Ovary (tissue), 9 donors: ENCODE measurements around the gene SELENOV. TPM values are rescaled to one million over a fixed set of nuclear protein-coding genes. Genes with fewer than 3 reads are reported as not detected.

Experiments used
- DNase-seq, 5 donors: peaks; one replicate each; pipeline ENCODE4 v3.0.0-alpha.2; 2019 to 2020
- H3K27ac ChIP-seq, 2 donors: fragments of 200-600 bp; one replicate each; pipeline versions ENCODE4 v1.5.1 to v1.8.0; 2019 to 2022
- H3K27me3 ChIP-seq: fragments of 200-600 bp; one replicate; pipeline ENCODE4 v1.8.0; 2022
- H3K36me3 ChIP-seq: fragments of 200-600 bp; sonication (generic); one replicate; pipeline ENCODE4 v1.5.1; 2019
- H3K4me1 ChIP-seq: one replicate; pipeline ENCODE4 v1.8.1; 2013; ENCODE audit warnings: mild to moderate bottlenecking, moderate library complexity; ENCODE audit not compliant: insufficient read depth
- H3K4me3 ChIP-seq: fragments of 200-600 bp; sonication (generic); one replicate; pipeline ENCODE4 v1.5.1; 2017
- H3K9me3 ChIP-seq, 2 donors: fragments of 200-600 bp in 1 of 2; sonication (generic) in 1 of 2; one replicate each; pipeline versions ENCODE4 v1.5.1 to v1.8.1; 2013 to 2019; ENCODE audit warnings: mild to moderate bottlenecking in 1 of 2, moderate library complexity in 1 of 2
- EP300 ChIP-seq: sonication (generic); formaldehyde crosslinking; IDR thresholded peaks from one replicate; pipeline ENCODE4 v1.6.1; 2017; ENCODE audit warnings: antibody characterized with exemption
- POLR2A ChIP-seq: fragments of 450-650 bp; IDR thresholded peaks from one replicate; pipeline ENCODE4 v1.6.1; 2017; ENCODE audit warnings: antibody characterized with exemption, mild to moderate bottlenecking, moderate library complexity
- WGBS, 3 donors: extraction: QIAGEN DNeasy Blood & Tissue Kit in 1 of 3; methylation state at CpG; one replicate each; pipeline versions ENCODE4 v1.1.5 to v1.1.7; 2013 to 2017; 5-methylcytosine and 5-hydroxymethylcytosine counted together
- intact Hi-C, 4 donors: fragments of 100-400 bp; cut with DNase I; formaldehyde crosslinking; loops; one replicate each; pipeline versions ENCODE4 v1.11.0 to v1.15.1; 2022 to 2023
- polyA plus RNA-seq, 2 donors: library from polyadenylated mRNA; stranded (reverse); fragments of 200-250 nt in 1 of 2; fragments of 350-450 nt in 1 of 2; fragmentation: Illumina TruSeq in 1 of 2; extraction: RNeasy Lipid Tissue Mini Kit (QIAGEN cat#74804) in 1 of 2; gene quantifications; one replicate each; pipeline ENCODE4 v1.2.3, GENCODE V29; 2013 to 2014
- total RNA-seq, 7 donors: library from RNA; depleted of rRNA in 2 of 7; stranded (reverse); fragments of >200 nt in 2 of 7; fragmentation: NEBNext Ultra II Directional in 3 of 7; extraction: Animal tissue kit (Norgen Biotek cat#: 25700) in 3 of 7; gene quantifications; one replicate each; pipeline versions ENCODE4 v1.1.0 to v1.2.4, GENCODE V29; 2016 to 2023
- TF ChIP-seq, protein P1 (sequence below), 3 donors: fragments of 450-650 bp in 2 of 3; fragments of 200-600 bp in 1 of 3; IDR thresholded peaks; one replicate each; pipeline versions ENCODE4 v1.5.1 to v1.8.0; 2016 to 2022; ENCODE audit warnings: antibody characterized with exemption in 3 of 3, mild to moderate bottlenecking in 1 of 3
- donor health status: DM: no; HTN: no; CAD: no; lungs with moderate emphysema.
- donor health status: DM: no; HTN: no; CAD: no.
- donor health status: Bipolar disorder and iron deficiency.
- donor health status: DM: yes; HTN: yes; CAD: no.
- donor health status: DM: no; HTN: no; CAD: no.
- donor health status: DM: yes; HTN: yes; CAD: no.

The SELENOV gene
- total and polyA plus RNA-seq, 9 donors, result 0.27 to 0.39 TPM; not detected in 7

DNA sequence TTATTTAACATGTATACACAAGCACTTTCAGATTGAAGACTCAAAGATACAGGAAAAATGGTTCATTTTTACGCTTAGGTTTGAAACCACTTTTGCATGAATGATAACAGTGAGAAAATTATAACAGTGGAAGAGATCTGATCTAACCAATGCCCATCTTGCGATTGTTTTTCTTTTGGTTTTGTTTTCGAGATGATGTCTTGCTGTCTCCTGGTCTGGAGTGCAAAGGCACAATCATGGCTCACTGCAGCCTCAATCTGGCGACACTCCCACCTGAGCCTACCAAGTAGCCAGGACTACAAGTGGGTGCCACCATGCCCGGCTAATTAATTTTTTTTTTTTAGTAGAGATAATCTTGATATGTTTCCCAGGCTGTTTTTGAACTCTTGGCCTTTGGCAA is 35.3 kb downstream of the SELENOV start:
- H3K36me3 ChIP-seq, result no peaks in the 10 kb centered on the region
- TF ChIP-seq POLR2A, result no peak
- TF ChIP-seq, protein P1, sequence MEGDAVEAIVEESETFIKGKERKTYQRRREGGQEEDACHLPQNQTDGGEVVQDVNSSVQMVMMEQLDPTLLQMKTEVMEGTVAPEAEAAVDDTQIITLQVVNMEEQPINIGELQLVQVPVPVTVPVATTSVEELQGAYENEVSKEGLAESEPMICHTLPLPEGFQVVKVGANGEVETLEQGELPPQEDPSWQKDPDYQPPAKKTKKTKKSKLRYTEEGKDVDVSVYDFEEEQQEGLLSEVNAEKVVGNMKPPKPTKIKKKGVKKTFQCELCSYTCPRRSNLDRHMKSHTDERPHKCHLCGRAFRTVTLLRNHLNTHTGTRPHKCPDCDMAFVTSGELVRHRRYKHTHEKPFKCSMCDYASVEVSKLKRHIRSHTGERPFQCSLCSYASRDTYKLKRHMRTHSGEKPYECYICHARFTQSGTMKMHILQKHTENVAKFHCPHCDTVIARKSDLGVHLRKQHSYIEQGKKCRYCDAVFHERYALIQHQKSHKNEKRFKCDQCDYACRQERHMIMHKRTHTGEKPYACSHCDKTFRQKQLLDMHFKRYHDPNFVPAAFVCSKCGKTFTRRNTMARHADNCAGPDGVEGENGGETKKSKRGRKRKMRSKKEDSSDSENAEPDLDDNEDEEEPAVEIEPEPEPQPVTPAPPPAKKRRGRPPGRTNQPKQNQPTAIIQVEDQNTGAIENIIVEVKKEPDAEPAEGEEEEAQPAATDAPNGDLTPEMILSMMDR (IDR thresholded peaks at IDR 0.05), result no peak
- TF ChIP-seq EP300, result no peak
- no peaks in the 10 kb centered on the region for H3K4me1 ChIP-seq
- DNase-seq, result no peak
- intact Hi-C loops, result loop anchor here in 2 of 4 donors (10.0 kb wide), 1 partner anchor 295 kb away; the partner anchor contains the start of gene FBL (in 2 of the 2)
- no peaks in the 10 kb centered on the region for H3K27me3 ChIP-seq
- H3K4me3 ChIP-seq, result no peak overlapping the region
- WGBS, 3 donors, result 72 to 80% (median 80%) methylated on average over 5 of the region's 5 CpGs
- H3K9me3 ChIP-seq, result no peaks in the 10 kb centered on the region
- no peak overlapping the region for H3K27ac ChIP-seq

DNA sequence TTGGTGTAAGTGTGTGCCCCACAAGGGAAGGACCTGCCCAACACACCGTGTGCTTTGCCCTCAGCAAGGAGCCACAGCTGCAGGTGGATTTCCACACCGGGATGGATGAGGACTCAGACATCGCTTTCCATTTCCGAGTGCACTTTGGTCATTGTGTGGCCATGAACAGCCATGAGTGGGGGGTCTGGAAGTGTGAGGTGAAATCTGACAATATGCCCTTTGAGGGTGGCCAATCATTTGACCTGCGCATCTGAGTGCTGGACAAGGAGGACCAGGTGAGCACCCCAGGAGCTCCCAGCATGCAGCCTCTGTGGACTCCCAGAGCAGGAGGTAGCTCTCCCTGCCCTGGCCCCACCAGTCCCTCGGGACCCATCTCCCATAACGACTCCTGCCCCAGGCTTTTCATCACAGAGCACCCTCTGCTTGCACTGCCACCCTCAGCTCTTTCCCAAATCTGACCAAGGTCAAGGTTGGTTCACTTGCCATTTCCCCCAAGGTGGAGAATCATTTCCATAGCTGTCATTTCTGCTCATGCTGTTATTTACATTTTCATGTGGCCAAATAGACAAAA is 38.2 kb downstream of the SELENOV start:
- intact Hi-C loops, result loop anchor here in 2 of 4 donors (10.0 kb wide), 1 partner anchor 292 kb away; the partner anchor contains the start of gene FBL (in 2 of the 2)
- no peaks in the 10 kb centered on the region for H3K4me1 ChIP-seq
- H3K36me3 ChIP-seq, result no peaks in the 10 kb centered on the region
- H3K27me3 ChIP-seq, result no peaks in the 10 kb centered on the region
- TF ChIP-seq, protein P1 (IDR thresholded peaks at IDR 0.05), result no peak
- no peak for TF ChIP-seq EP300
- no peaks in the 10 kb centered on the region for H3K9me3 ChIP-seq
- 44 to 65% (median 56%) methylated on average over 6 to 7 of the region's 7 CpGs for WGBS, 3 donors
- DNase-seq, result no peak
- H3K27ac ChIP-seq, result no peak overlapping the region
- H3K4me3 ChIP-seq, result no peak overlapping the region

DNA sequence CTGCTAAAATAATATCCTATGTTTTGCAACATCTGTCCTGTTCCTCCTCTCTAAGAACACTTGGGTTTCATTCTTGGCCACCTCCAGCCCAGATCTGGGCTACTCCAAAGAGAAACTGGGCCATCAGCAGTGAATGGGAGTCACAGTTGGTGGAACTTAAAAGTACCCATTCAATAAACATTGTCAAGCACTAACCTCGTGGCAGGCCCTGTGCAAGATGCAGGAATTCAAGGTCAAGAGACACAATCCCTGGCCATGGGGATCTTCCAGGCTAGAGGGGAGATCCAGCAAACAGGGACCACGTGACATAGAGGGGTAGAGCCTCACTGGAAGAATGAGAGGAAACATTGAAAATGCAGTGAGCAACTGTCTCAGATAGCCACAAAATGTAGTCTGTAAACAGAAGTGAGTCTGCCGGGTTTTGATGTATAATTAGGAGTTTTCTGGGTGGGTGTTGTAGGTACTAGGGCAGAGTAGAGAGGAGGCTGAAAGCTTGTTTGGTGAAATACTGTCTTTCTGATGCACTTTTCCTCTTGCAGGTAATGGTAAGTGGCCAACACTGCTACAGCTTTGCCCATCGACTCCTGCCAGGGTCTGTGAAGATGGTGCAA is 39.9 kb downstream of the SELENOV start:
- H3K27ac ChIP-seq, result no peak overlapping the region
- intact Hi-C loops, result loop anchor here in 2 of 4 donors (10.0 kb wide), 1 partner anchor 290 kb away; the partner anchor contains the start of gene FBL (in 2 of the 2)
- TF ChIP-seq, protein P1 (IDR thresholded peaks at IDR 0.05), result no peak
- no peak for TF ChIP-seq POLR2A
- TF ChIP-seq EP300, result no peak
- WGBS, 3 donors, result 51 to 70% (median 52%) methylated on average over 4 of the region's 4 CpGs
- no peaks in the 10 kb centered on the region for H3K4me1 ChIP-seq
- no peaks in the 10 kb centered on the region for H3K27me3 ChIP-seq
- DNase-seq, result no peak
- H3K4me3 ChIP-seq, result no peak overlapping the region
- H3K9me3 ChIP-seq, result no peaks in the 10 kb centered on the region
- no peaks in the 10 kb centered on the region for H3K36me3 ChIP-seq

DNA sequence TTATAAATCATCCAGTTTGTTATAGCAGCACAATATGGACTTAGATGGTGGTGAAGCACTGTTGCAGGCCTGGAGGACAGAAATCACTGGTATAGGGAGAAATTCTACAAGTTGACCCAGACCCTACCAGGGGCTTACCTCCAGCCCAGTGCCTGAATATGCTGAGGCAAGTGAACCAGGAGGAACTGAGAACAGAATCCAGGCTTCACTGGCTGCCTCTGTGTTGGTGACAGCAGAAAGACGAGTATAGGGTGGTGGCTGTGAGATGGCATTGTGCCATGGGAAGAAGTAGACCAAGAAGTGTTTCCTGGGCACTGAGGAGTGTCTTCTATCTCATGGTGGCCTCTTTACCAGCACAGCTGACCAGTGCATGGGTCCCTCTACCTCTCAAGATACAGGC is 40.9 kb downstream of the SELENOV start:
- no peak overlapping the region for H3K27ac ChIP-seq
- no peak for TF ChIP-seq EP300
- TF ChIP-seq, protein P1 (IDR thresholded peaks at IDR 0.05), result no peak
- TF ChIP-seq POLR2A, result no peak
- 36 to 55% (median 41%) methylated on average over 1 of the region's 1 CpG for WGBS, 3 donors
- H3K4me1 ChIP-seq, result no peaks in the 10 kb centered on the region
- no peak for DNase-seq
- H3K4me3 ChIP-seq, result no peak overlapping the region
- no peaks in the 10 kb centered on the region for H3K9me3 ChIP-seq
- H3K27me3 ChIP-seq, result no peaks in the 10 kb centered on the region
- intact Hi-C loops, result loop anchor here in 2 of 4 donors (10.0 kb wide), 1 partner anchor 289 kb away; the partner anchor contains the start of gene FBL (in 2 of the 2)
- no peaks in the 10 kb centered on the region for H3K36me3 ChIP-seq
